Hematopoietic multipotent progenitor cell treated with erythropoietin and hydrocortisone succinate and interleukin-3 and kit ligand, for 4 days (in vitro differentiated cells): ENCODE data around the gene RHD.
A peak's percentile ranks its signal among the peaks of the same experiment; 100 is the strongest.
"Not testable (repeated sequence)": the region's sequence is repeated elsewhere in the genome, so short reads cannot be mapped to it uniquely, and the experiment has no call there.

Experiments
- DNase-seq: peaks from one replicate; pipeline ENCODE4 v3.0.0-alpha.2; 2015

Gene RHD

DNA sequence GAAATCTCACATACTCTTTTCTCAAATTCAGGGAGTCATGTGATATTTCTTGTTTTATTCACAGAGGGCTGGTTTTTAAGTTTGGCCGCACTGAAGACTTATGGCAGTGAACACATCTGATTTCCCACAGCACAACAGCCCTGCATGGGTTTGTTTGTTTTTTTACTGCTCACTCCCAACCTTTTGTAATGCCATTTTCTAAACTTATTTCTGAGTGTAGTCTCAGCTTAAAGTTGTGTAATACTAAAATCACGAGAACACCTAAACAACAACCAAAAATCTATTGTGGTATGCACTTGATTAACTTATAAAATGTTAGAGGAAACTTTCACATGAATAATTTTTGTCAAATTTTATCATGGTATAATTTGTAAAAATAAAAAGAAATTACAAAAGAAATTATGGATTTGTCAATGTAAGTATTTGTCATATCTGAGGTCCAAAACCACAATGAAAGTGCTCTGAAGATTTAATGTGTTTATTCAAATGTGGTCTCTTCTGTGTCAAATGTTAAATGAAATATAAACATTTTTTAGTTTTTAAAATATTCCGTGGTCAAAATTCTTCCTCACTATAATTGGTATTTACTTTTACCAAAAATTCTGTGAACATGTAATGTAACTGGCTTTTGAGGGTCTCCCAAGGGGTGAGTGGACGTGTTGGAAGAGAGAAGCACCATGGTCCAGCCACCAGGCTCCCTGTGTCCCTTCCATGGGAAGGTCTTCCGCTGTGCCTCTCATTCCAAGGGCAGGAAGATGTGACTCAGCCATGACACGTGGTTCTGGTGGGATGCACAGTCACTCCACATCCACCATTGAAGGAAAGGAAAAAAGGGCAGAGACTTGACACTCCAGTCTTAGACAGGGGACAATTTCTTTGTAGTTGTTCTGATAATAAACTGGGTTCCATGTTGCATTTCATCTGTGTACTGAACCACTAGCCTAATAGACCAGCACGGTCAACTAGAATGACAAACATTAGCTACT lies 88.6 kb downstream of the RHD start:
- no peak for DNase-seq

- no peak for DNase-seq
These were observed 89.6 kb downstream of the RHD start for GRCh38 chr1:25361901-25362300.

GRCh38 chr1:25362634-25363559 lies 90.6 kb downstream of the RHD start:
- not testable (repeated sequence) for DNase-seq

DNA sequence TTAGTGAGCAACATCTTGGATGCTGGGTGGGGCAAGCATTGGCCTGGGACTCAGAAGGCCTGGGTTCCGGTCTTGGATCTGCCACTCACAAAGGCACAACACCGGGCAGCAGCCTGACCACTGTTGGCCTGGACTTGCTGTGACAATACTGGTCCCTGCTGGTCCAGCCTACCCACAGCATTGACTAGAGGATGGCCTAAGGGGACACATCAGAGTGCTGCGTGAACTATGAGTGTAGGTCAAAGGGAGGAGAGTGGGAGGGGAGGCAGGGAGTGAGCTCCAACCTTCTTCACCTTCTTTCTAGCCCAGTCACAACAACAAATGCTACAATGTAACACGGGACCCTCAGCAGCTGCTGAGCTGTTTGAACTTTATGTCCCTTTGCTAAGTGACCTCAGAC lies 96.9 kb downstream of the RHD start:
- no peak for DNase-seq

GRCh38 chr1:25369691-25370271 lies 97.5 kb downstream of the RHD start:
- DNase-seq = peak; percentile 66

GRCh38 chr1:25371757-25372156 lies 99.4 kb downstream of the RHD start:
- not testable (repeated sequence) for DNase-seq

DNA sequence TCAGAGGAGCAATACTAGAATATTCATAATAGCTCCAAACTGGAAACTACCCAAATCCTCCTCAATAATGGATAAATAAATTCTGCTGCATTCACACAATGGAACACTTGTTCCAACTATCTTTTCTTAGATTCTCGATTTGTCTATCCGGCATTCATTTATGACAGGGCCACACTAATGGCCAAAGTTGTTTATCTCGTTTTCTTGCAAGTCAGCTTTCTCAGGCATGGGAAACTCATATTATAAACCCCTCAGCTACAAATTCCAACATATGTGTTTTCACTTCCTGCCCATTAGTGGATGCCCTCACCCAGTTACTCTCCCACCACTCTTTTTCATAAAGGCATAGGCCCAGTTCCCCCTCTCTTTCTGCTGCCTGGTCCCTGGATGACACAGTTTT lies 106.1 kb downstream of the RHD start:
- not testable (repeated sequence) for DNase-seq
